ENCODE measurements around the gene PACS2.

- TF ChIP-seq CTCF (conservative IDR thresholded peaks at IDR 0.05; ENCODE audit: low read depth, low read length) (no peak), EZH2 (IDR thresholded peaks at IDR 0.05; ENCODE audit: low read length, unreplicated experiment) (no peak), EZH2phosphoT487 (IDR thresholded peaks at IDR 0.05; ENCODE audit: borderline replicate concordance, low read length) (no peak)
Observed at GRCh38 chr14:105394714-105395537, 80.4 kb downstream of the PACS2 start.
